Left renal pelvis (tissue), 4 donors: ENCODE measurements around the gene ZNF214. TPM values are rescaled to one million over a fixed set of nuclear protein-coding genes. Genes with fewer than 3 reads are reported as not detected.
"Not testable (repeated sequence)": the region's sequence is repeated elsewhere in the genome, so short reads cannot be mapped to it uniquely, and the experiment has no call there.

Experiments
- DNase-seq, 4 donors: peaks; one replicate each; pipeline ENCODE4 v3.0.0-alpha.2; 2013; ENCODE audit warnings: low read depth in 4 of 4, low spot score in 3 of 4
- polyA plus RNA-seq, 4 donors: library from polyadenylated mRNA; unstranded; fragments of 120-200 nt; gene quantifications; one replicate each; pipeline ENCODE4 v1.2.1, GENCODE V29; 2013; ENCODE audit not compliant: insufficient read length in 4 of 4

ZNF214 gene
- polyA plus RNA-seq, 4 donors, result 7.4 to 14.2 (median 11.4) TPM

DNA sequence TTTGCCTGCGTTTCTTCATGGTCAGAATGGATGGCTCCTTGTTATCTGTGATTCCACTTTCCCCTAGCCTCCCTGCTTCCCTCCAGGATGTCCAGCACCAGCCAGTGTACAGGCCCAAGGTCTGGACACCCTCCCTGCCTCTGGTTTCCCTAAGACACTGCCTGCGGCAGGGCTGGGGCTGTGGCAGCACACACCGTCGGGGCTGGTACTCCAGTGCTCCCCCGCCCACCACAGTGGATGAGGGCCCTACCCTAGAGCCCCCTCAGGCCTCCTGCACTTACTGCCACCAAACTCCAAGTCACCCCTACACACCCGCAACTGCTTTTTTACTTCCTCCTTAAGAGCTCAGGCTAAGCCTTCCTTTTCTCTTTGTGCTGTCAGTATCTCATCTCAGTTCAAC lies 28.9 kb downstream of the ZNF214 start:
- no peak for DNase-seq

- no peak for DNase-seq
These were observed 31.6 kb downstream of the ZNF214 start for GRCh38 chr11:6988506-6988905.

DNA sequence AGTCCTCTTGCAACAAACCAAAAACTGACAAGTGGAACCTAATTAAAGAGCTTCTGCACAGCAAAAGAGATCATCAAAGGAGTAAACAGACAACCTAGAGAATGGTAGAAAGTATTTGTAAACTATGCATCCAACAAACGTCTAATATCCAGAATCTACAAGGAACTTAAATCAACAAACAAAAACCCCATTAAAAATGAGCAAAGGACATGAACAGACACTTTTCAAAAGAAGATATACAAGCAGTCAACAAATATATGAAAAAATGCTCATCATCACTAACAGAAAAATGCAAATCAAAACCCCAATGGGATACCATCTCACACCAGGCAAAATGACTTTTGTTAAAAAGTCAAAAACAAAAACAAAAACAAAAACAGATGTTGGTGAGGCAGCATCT lies 33.7 kb downstream of the ZNF214 start:
- DNase-seq, result no peak

- DNase-seq, result no peak
These were observed 40.8 kb downstream of the ZNF214 start for GRCh38 chr11:6979365-6979764.

GRCh38 chr11:6969854-6970253 lies 50.3 kb downstream of the ZNF214 start:
- not testable (repeated sequence) for DNase-seq

- no peak for DNase-seq
These were observed 51.3 kb downstream of the ZNF214 start for GRCh38 chr11:6968816-6969215.

DNA sequence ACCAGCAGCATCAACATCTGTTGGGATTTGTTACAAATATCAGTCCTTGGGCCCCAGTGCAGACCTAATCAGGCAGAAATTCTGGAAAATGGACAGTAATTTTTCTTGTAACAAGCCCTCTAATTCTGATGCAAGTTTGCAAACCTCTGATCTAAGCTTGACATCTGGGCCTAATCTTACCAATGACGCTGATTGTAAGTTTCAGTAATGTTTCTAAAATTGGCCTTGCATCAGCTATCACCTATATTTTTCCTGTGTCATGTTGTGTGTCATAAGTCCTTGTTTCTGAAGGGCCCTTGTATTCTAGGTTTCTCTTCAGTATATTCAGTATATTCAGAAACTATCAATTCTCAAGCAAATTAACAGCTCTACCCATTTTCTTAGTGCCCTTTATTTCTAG lies 57.5 kb downstream of the ZNF214 start:
- no peak for DNase-seq

GRCh38 chr11:6962141-6962540 lies 58.0 kb downstream of the ZNF214 start:
- DNase-seq, result no peak

DNA sequence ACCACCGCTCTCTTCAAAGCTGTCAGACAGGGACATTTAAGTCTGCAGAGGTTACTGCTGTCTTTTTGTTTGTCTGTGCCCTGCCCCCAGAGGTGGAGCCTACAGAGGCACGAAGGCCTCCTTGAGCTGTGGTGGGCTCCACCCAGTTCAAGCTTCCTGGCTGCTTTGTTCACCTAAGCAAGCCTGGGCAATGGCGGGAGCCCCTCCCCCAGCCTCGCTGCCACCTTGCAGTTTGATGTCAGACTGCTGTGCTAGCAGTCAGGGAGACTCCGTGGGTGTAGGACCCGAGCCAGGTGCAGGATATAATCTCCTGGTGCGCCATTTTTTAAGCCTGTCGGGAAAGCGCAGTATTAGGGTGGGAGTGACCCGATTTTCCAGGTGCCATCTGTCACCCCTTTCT lies 65.9 kb downstream of the ZNF214 start:
- not testable (repeated sequence) for DNase-seq

Other genes with a start within 250 kb of the ZNF214 start
- gene OR2AG2, start 248.4 kb downstream of the ZNF214 start, polyA plus RNA-seq, result under 1 TPM in 3 of 4 donors, not detected in 1; 0.04 to 0.06 (median 0.05) TPM
- under 1 TPM in 1 of 4 donors, not detected in 3; 0.06 TPM for gene OR2AG1, start 237.3 kb downstream of the ZNF214 start, polyA plus RNA-seq
- gene OR6A2, start 220.7 kb downstream of the ZNF214 start, polyA plus RNA-seq, result not detected
- gene OR10A5, start 174.7 kb downstream of the ZNF214 start, polyA plus RNA-seq, result not detected
- under 1 TPM in 2 of 4 donors, not detected in 2; 0.04 to 0.09 TPM for gene OR10A2, start 157.3 kb downstream of the ZNF214 start, polyA plus RNA-seq
- not detected for gene OR10A4, start 143.7 kb downstream of the ZNF214 start, polyA plus RNA-seq
- gene OR2D2, start 127.8 kb downstream of the ZNF214 start, polyA plus RNA-seq, result not detected
- not detected for gene OR2D3, start 99.3 kb downstream of the ZNF214 start, polyA plus RNA-seq
- 1 to 10 TPM; 1.6 to 3.8 (median 3.2) TPM for gene ZNF215, start 93.9 kb downstream of the ZNF214 start, polyA plus RNA-seq
- under 1 TPM; 0.15 to 0.73 (median 0.67) TPM for gene NLRP14, start 133 bp upstream of the ZNF214 start, polyA plus RNA-seq
- gene RBMXL2, start 68.7 kb upstream of the ZNF214 start, polyA plus RNA-seq, result under 1 TPM in 3 of 4 donors, not detected in 1; 0.10 to 0.20 (median 0.18) TPM
- 1 to 10 TPM in 3 of 4 donors, under 1 TPM in 1; 0.49 to 4.9 (median 4.6) TPM for gene SYT9, start 231.6 kb upstream of the ZNF214 start, polyA plus RNA-seq